Stimulated activated naive CD8-positive, alpha-beta T cell treated with anti-CD3 and anti-CD28 coated beads, Interleukin-15, amount 100 ng/mL, for 72 hours (primary cell): ENCODE data around the gene SOX18.

Experiments
- ATAC-seq: fragments of 150-1000 bp; cut with Tn5 transposase; 2 replicates; pipeline ENCODE4 v1.10.0; 2021; ENCODE audit warnings: mild to moderate bottlenecking, moderate library complexity
- DNase-seq, 2 donors: peaks; one replicate each; pipeline ENCODE4 v3.0.0; 2021 to 2022
- H3K27ac Mint-ChIP-seq, 2 donors: one replicate each; pipeline ENCODE4 v1.8.0; 2022; ENCODE audit warnings: mild to moderate bottlenecking in 2 of 2, mixed read lengths in 2 of 2, moderate library complexity in 2 of 2
- H3K27me3 Mint-ChIP-seq: one replicate; pipeline ENCODE4 v1.8.0; 2022; ENCODE audit warnings: mixed read lengths
- H3K4me1 Mint-ChIP-seq: one replicate; pipeline ENCODE4 v1.8.0; 2022; ENCODE audit warnings: mild to moderate bottlenecking, mixed read lengths
- H3K4me3 Mint-ChIP-seq, 2 donors: one replicate each; pipeline ENCODE4 v1.8.0; 2022; ENCODE audit warnings: mild to moderate bottlenecking in 2 of 2, mixed read lengths in 2 of 2, moderate library complexity in 1 of 2
- H3K9me3 Mint-ChIP-seq, 2 donors: one replicate each; pipeline ENCODE4 v1.8.0; 2022; ENCODE audit warnings: mixed read lengths in 2 of 2

Gene SOX18

GRCh38 chr20:64076061-64076997 lies 26.9 kb upstream of the SOX18 start:
- Mint-ChIP-seq H3K9me3 (no peaks in the 10 kb centered on the region), H3K27ac (peak overlapping the region in 1 of 2 donors; percentile 80), H3K27me3 (peaks cover 7% of the 10 kb centered on the region), H3K4me1 (peaks cover 72% of the 10 kb centered on the region), H3K4me3 (peak overlapping the region; percentile 96 to 98)
- ATAC-seq: no peak
- no peak for DNase-seq

GRCh38 chr20:64075556-64075955 lies 26.1 kb upstream of the SOX18 start:
- Mint-ChIP-seq H3K9me3 (no peaks in the 10 kb centered on the region), H3K27ac (peak overlapping the region in 1 of 2 donors; percentile 86), H3K27me3 (peaks cover 2% of the 10 kb centered on the region), H3K4me3 (no peak overlapping the region), H3K4me1 (peaks cover 66% of the 10 kb centered on the region)
- no peak for ATAC-seq
- DNase-seq: no peak

- no peaks in the 10 kb centered on the region for H3K9me3 Mint-ChIP-seq
- DNase-seq (no peak), ATAC-seq (no peak)
- peaks cover 60% of the 10 kb centered on the region for H3K4me1 Mint-ChIP-seq
- H3K27ac Mint-ChIP-seq: peak overlapping the region in 1 of 2 donors; percentile 67
- H3K4me3 Mint-ChIP-seq: no peak overlapping the region
- no peaks in the 10 kb centered on the region for H3K27me3 Mint-ChIP-seq
These were observed 25.5 kb upstream of the SOX18 start for GRCh38 chr20:64074963-64075362.

GRCh38 chr20:64074184-64074789 lies 24.8 kb upstream of the SOX18 start:
- H3K4me3 Mint-ChIP-seq: no peak overlapping the region
- no peaks in the 10 kb centered on the region for H3K9me3 Mint-ChIP-seq
- no peak for DNase-seq
- H3K4me1 Mint-ChIP-seq: peaks cover 63% of the 10 kb centered on the region
- H3K27me3 Mint-ChIP-seq: no peaks in the 10 kb centered on the region
- no peak overlapping the region for H3K27ac Mint-ChIP-seq
- no peak for ATAC-seq

- ATAC-seq (no peak), DNase-seq (no peak)
- Mint-ChIP-seq H3K27me3 (no peaks in the 10 kb centered on the region), H3K27ac (peak overlapping the region in 1 of 2 donors; percentile 63), H3K4me3 (no peak overlapping the region), H3K9me3 (no peaks in the 10 kb centered on the region), H3K4me1 (peaks cover 64% of the 10 kb centered on the region)
These were observed 24.2 kb upstream of the SOX18 start for GRCh38 chr20:64073476-64074183.

GRCh38 chr20:64072498-64073063 lies 23.1 kb upstream of the SOX18 start:
- Mint-ChIP-seq H3K27me3 (no peaks in the 10 kb centered on the region), H3K27ac (no peak overlapping the region), H3K4me3 (no peak overlapping the region)

GRCh38 chr20:64071341-64072332 lies 22.2 kb upstream of the SOX18 start:
- Mint-ChIP-seq H3K27me3 (no peaks in the 10 kb centered on the region), H3K27ac (no peak overlapping the region), H3K9me3 (no peaks in the 10 kb centered on the region), H3K4me1 (peaks cover 64% of the 10 kb centered on the region), H3K4me3 (no peak overlapping the region)
- ATAC-seq (no peak), DNase-seq (no peak)

More at GRCh38 chr20:64072498-64073063, 23.1 kb upstream of the SOX18 start:
- no peaks in the 10 kb centered on the region for H3K9me3 Mint-ChIP-seq
- no peak for ATAC-seq
- DNase-seq: no peak
- H3K4me1 Mint-ChIP-seq: peaks cover 64% of the 10 kb centered on the region

GRCh38 chr20:64070244-64070993 lies 21.0 kb upstream of the SOX18 start:
- ATAC-seq (no peak), DNase-seq (no peak)
- Mint-ChIP-seq H3K4me1 (peaks cover 64% of the 10 kb centered on the region), H3K27me3 (no peaks in the 10 kb centered on the region), H3K27ac (peak overlapping the region in 1 of 2 donors; percentile 49), H3K4me3 (no peak overlapping the region), H3K9me3 (no peaks in the 10 kb centered on the region)

- no peak overlapping the region for H3K4me3 Mint-ChIP-seq
- H3K4me1 Mint-ChIP-seq: peaks cover 67% of the 10 kb centered on the region
- no peaks in the 10 kb centered on the region for H3K9me3 Mint-ChIP-seq
- DNase-seq: no peak
- no peak overlapping the region for H3K27ac Mint-ChIP-seq
- ATAC-seq: no peak
- no peaks in the 10 kb centered on the region for H3K27me3 Mint-ChIP-seq
These were observed 20.3 kb upstream of the SOX18 start for GRCh38 chr20:64069614-64070243.

- ATAC-seq (no peak), DNase-seq (no peak)
- Mint-ChIP-seq H3K27ac (no peak overlapping the region), H3K4me1 (peaks cover 71% of the 10 kb centered on the region), H3K4me3 (no peak overlapping the region), H3K27me3 (no peaks in the 10 kb centered on the region), H3K9me3 (no peaks in the 10 kb centered on the region)
These were observed 19.8 kb upstream of the SOX18 start for GRCh38 chr20:64069209-64069613.

GRCh38 chr20:64068386-64069208 lies 19.2 kb upstream of the SOX18 start:
- DNase-seq: no peak
- H3K27ac Mint-ChIP-seq: peak overlapping the region; percentile 34 to 52
- H3K27me3 Mint-ChIP-seq: no peaks in the 10 kb centered on the region
- ATAC-seq: no peak
- H3K9me3 Mint-ChIP-seq: no peaks in the 10 kb centered on the region
- H3K4me3 Mint-ChIP-seq: no peak overlapping the region
- H3K4me1 Mint-ChIP-seq: peaks cover 74% of the 10 kb centered on the region

- peaks cover 76% of the 10 kb centered on the region for H3K4me1 Mint-ChIP-seq
- no peaks in the 10 kb centered on the region for H3K27me3 Mint-ChIP-seq
- no peak for DNase-seq
- no peak for ATAC-seq
- H3K27ac Mint-ChIP-seq: peak overlapping the region in 1 of 2 donors; percentile 84
- no peak overlapping the region for H3K4me3 Mint-ChIP-seq
- H3K9me3 Mint-ChIP-seq: no peaks in the 10 kb centered on the region
These were observed 18.4 kb upstream of the SOX18 start for GRCh38 chr20:64067733-64068307.
